NCI-H69 (cell line): Measurements from ENCODE around the gene LAMA2.

ENCODE experiments used
- DNase-seq: peaks from one replicate; lab custom pipeline; 2025; lab: John Stamatoyannopoulos, UW

LAMA2 gene

DNA sequence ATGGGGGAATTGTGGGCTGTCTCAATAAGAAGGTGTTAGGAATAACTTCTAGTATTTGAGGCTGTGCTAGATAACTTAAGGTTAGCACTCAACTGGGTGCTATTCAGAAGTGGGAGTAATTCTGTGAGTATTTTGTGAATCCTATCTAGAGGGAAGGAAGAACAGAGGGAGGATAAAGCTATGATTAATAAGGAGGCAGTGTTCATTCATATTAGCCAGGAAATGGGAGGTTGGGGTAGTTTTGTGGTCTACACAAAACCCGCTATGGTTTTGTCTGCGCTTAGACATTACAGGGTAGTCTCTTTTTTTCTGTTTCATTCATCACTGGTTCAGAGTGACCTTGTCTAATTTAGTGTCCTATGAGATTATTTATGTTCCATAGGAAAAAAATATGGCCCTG is 486.0 kb downstream of the LAMA2 start:
- DNase-seq, result no peak

DNA sequence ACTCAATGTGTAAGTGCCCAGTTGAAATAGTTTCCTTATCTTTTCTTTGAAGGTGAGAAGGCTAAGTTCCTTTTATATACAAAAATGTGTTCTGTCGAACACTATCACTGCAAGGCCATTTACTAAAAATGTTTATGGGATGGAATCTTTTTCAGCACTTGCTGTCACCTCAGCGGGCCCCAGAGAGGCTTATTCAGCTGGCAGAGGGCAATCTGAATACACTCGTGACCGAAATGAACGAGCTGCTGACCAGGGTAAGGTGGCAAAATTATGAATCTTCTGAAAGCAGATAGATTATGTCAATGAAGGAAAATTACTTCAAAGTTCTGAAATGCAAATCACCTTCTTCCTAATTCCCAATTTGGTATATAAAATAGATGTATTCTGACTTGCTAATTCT is 486.8 kb downstream of the LAMA2 start:
- no peak for DNase-seq

DNA sequence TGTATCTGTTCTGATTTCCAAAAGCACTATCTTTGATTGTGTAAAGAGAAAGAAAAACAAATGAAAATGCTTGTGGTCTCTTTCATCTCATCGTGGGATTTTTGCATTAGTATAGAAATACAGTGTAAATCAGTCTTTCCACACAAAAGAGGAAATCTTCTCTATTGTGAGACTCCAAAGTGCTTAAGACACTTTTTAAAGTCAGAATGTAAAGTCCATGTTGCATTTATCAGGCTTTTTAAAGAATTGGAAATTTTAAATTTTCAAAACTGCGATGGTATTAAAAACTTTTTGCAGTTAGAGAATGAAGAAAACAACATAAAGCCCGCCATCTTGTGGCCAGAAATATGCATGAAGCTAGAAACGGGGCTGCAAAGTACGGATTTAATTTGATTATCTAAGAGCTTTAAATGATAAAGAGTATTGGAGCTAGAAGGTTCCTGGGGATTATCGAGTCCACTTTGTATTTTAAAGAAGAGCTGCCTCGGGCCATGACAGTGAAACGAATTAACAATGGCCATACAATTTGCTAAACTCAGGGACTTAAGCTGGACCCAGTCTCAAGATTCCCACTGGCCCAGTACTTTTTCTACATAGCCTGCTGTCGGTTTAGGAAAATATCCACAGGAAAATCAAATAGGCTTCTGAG is 487.5 kb downstream of the LAMA2 start:
- DNase-seq, result peak; percentile 45

DNA sequence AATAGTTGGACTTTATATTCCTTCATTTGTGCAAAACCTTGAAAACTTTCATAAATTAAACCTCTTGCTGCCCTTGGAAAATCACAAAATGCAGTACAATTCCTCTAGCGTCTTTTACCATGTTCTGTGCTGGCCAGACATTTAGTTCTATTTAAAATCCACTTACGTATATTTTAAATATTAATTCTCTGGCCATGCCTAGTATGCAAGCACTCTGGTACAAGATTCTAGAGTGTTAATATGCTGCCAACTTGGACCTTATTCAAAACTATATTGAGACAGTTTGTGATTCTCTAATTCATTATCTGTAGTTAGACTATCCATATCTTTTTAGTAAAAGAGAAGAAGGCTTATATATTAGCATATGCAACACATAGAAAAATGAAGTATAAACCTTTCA is 498.9 kb downstream of the LAMA2 start:
- no peak for DNase-seq

DNA sequence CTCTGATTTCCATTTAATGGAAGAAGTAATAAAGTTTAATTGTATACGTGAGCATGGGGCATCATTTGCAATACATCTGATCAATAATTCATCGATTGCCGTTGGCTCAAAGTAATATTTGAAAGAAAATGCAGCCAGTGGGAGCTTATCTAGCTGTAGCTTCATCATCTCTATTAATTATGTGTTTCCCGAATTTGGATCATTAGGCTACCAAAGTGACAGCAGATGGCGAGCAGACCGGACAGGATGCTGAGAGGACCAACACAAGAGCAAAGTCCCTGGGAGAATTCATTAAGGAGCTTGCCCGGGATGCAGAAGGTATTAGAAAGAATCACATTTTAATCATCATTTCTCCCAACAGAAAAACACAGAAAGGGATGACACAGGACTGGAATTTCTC is 500.0 kb downstream of the LAMA2 start:
- no peak for DNase-seq

DNA sequence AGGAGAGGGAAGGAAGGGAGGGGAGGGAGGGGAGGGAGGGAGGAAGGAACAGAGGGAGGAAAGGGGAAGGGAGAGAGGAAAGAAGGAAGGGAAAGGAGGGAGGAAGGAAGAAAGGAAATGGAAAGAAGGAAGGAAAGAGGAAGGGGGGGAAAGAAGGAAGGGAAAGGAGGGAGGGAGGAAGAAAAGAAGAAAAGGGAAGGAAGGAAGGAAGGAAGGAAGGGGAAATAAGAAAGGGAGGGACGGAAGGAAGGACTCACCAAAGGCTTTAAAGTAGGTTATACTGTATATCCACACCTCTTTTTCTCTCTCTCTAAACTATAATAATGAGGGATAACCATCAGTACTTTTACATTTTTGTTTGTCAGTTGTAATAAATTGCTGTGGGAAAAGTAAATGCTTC is 502.2 kb downstream of the LAMA2 start:
- no peak for DNase-seq

DNA sequence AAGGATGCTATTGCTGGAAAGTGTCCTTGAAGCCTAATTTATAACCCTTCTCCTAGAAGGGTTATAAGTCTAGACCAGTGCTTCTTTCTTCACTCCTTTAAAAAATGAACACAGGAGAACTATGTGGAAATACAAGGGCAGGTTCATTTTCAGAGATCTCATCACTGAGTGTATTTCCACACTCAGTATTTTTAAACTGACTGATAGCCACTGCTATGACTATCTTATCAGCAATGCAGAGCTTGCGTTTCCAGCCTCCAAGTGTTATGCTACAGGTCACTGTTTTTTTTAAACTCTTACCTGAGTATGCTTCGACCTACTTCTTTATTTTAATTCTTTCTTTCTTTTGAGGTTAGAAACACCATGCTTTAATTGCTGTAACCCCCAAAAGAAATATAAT is 508.0 kb downstream of the LAMA2 start:
- DNase-seq, result no peak

DNA sequence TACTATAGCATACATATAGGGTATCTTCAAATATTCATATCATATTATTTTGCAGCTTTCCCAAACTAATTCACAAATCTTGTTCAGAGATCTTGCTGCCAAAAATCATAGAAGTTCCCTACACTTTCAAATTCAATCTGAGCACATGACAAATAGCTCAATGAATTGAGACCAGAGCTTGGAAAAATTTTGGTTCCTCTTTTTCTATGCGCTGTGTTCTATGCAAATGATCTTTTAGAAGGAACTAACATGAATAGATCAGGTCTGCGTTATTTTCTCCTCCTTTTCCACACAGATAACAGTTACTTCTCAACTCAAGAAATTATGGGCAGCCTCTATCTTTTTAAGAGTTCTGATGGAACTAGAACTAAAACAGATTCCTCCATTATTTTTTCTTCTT is 510.7 kb downstream of the LAMA2 start:
- DNase-seq, result no peak

DNA sequence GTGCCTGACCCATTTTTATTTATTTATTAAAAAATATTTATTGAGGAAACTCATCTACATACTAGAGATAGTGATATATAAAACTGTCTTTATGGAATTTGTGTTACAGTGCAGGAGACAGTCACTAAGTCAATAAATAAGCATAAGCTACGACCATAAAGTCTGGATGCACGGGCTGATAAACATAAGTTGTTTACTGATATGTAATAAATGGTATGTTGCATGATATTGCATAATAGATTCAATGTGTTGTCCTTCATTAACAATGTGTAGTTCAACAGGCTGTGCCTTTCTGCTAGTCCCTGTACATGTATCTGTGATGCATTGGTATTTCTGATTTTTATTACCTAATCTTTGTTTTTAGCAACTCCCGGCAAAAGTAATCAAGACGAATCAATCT is 515.8 kb downstream of the LAMA2 start:
- no peak for DNase-seq

DNA sequence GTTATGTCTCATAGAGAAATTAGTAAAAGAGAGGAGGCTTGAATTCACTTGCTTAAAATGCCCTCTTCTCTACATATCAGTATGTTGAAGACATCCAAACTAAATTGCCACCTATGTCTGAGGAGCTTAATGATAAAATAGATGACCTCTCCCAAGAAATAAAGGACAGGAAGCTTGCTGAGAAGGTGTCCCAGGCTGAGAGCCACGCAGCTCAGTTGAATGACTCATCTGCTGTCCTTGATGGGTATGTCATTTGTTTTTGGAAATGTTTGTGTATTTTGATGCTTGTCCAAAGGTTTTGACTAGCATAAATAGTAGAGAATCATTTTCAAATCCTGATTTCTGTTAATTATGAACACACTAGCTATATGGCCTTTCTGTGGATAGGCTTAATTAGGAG is 519.3 kb downstream of the LAMA2 start:
- no peak for DNase-seq

DNA sequence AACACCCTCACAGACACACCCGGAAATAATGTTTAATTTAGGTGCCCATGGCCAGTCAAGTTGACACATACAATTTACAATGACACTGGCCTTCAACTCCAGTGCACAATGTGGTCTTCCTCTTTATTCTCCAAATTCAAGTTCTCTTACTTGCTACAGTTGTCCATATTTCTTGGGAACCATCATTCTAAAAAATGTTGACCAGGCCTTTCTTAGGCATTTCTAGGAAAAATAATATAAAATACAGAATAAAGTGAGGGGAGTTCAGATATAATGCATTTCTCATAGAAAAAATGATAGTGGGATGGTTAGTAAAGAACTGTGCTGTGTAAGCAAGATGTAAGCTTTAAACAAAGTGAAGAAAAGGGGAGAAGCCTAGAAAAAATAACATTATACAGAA is 528.2 kb downstream of the LAMA2 start:
- DNase-seq, result no peak

DNA sequence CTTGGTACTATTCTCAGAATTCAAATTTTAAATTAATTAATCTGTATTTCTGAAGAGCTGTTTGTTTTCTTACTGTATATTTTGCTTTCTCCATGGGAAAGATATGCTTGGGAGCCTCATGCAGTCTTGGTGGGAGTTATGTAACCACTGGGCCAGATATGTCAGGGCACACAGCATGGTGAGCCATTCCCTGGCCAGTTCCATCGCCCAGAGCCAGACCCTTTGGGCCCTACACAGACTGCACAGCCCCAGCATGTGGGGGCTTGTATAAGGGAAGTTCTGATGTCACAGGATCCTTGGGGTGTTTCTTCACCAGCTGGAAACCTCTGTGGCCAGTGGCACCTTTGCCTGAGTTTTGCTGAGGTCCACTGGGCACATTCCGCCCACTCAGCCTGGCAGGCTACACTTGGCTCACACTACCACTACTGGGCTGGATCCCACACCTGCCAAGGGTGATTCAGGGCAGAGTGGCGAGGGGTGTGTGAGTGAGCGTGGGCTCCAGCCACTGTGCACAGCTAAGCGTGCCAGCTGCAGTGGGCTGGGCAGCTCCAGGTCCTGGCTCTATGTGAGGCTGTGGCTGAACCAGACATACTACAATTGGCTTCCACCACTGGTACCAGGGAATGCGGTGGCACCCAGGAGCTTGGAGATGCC is 533.5 kb downstream of the LAMA2 start:
- DNase-seq, result no peak

DNA sequence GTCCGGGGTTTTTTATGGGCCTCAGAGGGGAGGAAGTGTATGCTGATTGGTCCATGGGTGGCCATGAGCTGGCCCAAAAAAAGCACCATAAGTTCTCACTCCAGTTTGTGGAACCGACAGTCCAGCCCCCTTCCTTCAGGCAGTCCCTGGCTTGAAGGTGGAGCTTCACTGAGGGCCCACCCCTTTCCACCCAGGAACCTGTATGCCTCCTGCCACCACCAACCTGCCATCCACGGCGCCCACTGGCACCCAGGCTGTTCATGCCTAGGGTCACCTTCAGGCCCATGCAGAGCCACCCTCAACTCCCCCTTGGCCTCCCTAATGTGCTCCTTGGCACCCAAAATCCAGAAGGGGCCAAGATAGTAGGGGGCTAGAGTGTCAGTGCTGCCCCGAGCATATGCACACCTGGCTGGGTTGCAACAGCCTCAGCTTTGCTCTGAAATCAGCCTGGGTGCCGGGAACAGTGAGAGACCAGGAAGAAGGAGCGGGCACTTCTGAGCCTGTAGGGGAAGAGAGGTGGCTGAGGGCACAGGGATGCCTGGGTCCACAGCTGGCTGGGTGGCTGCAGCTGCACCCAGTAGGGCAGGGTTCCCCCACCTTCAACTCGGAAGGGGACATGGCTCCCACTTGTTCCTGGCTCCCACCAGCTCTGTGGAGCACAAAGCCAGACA is 534.6 kb downstream of the LAMA2 start:
- DNase-seq, result no peak

DNA sequence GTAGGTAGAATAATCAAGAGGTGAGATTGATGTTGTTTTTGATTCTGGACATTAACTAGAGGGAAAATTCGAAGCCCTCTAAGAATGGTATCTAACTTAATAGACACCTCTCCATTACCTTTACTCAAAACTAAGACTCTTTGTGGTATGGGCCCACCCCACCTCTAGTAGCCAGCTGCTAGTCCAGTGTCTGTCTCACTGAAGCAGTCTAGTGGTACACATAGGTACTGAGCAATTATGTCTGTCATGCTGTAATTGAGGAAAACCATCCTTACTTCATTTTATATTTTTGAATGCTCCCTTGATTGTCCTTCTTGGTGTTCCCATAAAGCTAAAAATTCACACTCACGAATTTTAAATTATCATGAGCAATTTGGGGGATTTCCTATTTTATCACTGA is 536.4 kb downstream of the LAMA2 start:
- no peak for DNase-seq

DNA sequence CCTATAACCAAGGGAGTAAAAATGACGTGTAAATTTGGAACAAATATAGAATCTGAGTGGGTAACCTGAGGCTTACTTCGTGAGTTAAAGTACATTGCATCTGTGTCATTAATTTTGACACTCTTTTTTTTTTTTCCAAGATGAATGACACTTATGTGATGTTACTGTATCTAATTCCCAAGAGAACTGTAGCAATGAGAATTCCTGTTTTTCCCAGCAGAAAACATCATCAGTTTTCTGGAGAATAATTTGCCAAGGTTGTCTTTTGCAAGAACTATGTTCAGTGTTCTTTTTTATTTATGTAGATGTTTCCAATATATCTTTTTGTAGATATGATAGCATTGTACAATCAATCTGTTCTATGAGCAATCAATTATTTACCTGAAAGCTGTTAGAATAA is 543.4 kb downstream of the LAMA2 start:
- DNase-seq, result no peak

DNA sequence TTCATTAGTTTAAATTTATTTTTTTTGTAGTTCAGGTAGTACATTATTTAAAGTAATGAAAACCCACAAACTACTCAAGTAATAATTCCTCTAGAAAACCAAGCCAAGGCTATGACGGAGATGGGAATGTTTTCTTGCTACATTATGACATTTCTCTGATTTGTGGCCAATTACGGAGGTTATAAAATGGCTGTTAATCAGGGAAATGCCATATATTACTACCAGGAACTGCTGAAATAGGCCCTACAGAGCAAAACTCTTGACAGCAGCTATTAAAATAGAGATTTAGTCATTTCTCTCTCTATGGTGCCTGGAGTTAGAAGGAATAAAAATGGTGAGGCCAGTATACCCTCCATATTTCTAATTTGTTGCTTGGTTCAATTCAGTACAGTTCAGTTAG is 547.0 kb downstream of the LAMA2 start:
- DNase-seq, result no peak

DNA sequence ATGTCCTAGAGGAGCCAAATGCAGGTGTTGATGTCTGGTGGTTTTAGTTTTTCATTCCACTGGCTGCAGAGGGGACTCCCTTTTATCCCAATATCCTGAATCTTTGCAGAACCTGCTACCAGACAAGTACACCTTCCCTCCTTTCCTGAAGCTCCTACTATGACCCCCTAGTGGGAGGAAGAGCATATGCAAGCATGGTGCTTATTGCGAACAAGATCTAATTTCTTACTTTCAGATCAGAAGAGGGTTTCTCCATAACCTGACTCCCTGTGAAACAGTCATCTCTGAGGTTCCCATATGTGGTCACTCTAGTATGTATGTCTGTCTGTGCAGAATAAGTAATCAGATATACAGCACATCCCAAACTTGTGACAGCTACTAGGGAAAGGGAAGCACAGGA is 549.8 kb downstream of the LAMA2 start:
- peak; percentile 2 for DNase-seq

DNA sequence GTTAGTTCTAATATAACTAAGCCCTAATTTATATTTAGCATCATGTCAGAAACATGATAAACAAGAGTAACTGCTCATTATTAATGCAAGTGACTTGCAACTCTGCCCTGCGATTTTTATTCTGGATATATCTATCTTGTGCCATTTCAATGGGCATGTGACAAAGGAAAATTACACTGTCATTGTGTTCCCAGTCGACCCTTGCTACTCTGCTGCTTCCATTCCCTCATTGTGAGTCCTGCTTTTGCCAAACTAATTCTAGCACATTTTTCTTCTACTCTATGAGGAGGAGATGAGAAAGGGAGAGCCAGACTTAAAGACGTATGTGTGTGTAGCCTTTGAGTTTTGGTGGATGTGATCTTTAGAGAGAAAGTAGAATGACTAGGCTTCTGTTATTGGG is 551.2 kb downstream of the LAMA2 start:
- DNase-seq, result no peak

DNA sequence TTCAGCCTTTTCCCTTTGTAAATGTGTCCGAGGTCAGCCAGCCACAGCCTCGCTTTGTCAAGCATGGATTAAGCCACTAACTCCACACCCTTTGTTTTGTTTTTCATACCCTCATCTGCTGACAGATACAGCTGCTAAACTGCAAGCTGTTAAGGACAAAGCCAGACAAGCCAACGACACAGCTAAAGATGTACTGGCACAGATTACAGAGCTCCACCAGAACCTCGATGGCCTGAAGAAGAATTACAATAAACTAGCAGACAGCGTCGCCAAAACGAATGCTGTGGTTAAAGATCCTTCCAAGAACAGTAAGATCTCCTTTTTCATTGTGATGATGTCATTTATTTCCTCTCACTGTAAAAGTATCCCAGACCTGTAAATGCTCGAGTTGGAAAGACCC is 557.8 kb downstream of the LAMA2 start:
- no peak for DNase-seq

DNA sequence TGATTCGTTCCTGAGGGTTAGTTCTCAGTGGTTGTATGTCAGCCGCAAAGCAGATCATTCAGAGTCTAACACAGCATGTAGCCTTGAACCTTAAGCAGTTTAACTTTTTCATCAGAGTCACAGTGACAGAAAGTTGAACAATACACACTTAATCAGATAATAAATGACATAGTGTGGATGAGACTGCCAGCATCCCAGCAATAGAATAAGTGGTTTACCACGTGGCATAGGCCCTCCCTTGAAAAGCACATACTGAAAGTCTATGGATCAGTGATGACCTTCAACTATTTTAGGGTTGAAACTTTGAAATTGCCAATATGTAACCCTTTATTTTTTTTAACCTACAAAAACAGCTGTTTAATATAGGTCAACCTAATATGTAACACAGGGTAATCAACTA is 561.7 kb downstream of the LAMA2 start:
- DNase-seq, result no peak

DNA sequence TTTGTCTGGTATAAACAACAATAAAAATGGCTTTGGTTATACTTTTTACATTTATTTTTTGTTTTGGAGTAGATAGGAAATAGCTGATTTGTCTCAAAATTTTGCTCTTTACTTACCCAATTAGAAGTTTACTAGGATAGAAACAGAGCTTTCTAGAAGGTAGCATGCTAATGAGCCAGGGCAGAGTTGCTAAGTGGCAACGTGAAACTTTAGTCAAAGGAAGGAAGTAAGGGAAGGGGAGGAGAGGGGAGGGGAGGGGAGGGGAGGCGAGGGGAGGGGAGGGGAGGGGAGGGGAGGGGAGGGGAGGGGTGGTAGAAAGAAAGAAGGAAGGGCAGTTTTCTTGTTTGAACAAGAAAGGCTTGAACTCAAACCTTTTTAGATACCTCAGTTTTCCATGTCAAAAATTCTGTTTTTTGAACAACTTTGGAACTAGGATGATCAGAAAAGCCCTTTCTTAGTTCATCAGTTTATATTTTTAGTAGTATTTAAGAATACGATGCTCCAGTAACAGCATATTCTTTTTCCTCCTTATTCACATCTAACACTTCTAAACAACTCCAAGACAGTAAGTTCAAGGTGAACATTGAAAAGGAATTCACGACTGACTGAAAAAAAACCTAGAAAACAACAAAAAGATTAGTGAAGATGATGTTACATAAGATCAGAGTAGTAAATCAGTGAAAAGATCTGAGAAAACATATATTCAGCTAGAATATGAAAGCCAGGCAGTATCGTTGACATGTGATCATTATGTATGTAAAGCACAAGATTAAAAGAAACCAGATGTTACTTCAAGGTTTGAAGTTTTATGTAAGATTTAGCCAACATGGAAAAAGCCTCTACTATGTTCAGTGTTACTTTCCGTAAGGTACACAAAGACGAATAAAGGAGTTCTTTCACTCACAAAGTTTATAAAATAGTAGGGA is 563.6 kb downstream of the LAMA2 start:
- no peak for DNase-seq

DNA sequence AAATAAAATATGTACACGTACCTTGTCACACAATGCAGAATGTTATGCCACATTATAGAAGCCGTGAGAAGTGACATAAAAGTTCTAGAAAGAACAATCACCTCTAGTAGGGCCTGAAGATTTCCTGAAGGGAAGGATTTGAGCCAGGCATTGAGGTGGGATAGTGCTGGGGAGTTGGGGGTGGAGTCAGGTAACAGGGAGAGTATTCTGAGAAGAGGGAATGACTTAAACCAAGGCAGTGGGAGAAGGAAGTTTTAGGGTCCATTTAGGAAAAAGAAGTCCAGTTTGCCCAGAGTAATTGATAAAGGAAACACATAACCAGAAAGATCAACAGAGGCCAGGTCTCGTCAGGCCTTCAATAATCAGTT is 564.2 kb downstream of the LAMA2 start:
- no peak for DNase-seq

DNA sequence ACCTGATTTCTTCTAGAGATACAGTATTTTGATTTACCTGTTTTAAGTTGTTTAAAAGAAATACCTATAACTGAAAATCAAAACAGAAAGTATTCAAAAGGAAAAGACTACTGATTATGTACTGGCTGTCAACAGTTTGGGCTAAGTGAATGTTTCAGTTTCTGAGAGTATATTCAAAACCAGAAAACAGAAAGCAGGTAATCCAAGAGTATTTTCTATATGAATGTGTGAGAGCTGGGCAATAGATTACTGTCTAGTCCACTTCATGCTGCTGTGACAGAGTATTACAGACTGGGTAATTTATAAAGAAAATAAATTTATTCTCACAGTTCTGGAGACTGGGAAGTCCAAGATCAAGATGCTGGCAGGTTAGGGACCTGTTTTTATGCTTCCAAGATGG is 566.0 kb downstream of the LAMA2 start:
- DNase-seq, result no peak
